Measurements from ENCODE around the gene ZNF554. TPM values are rescaled to one million over a fixed set of nuclear protein-coding genes. Genes with fewer than 3 reads are reported as not detected.

ZNF554 gene
- 6.9 TPM for total RNA-seq

DNA sequence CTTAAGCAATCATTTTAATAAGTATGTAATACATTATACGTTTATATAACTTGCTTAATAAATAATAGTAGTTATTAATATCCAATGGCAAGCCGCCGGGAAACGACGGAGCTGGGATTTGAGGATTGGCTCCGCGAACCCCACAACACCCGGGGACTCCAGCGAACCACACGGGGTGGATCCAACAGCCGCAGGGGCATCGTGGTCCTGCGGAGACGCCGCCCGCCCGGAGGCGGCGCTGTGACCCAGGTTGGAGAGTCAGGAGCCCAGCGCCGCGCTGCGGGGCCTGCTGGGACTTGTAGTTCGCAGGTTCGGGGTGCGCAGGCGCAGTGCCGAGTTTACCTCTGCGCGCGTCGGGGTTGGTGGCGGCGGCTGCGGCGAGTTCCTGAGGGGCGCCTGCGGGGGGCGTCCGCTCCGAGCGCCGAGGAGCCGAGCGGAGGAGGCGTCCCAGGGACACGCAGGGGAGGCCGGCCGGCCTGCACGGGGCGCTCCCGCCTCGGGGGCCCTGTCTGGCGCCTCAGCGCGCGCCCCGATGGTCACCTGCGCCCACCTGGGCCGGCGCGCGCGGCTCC is at the start of gene ZNF554:
TSS of gene ZNF554 (plus strand) at position 329 of the 572 bp plus-strand sequence. CDS start at position 533, 204 bp downstream.
- Histone ChIP-seq H3K9me3 (no peaks in the 10 kb centered on the region), H3K27ac (peak within 1 kb of the TSS; percentile 64), H3K4me3 (peak within 1 kb of the TSS; percentile 61 to 98), H3K4me1 (peaks cover 13% of the 10 kb centered on the region), H3K27me3 (no peaks in the 10 kb centered on the region), H3K36me3 (peaks cover 0 to 6% of the 10 kb centered on the region in 2 donors)
- TF ChIP-seq, protein P1, sequence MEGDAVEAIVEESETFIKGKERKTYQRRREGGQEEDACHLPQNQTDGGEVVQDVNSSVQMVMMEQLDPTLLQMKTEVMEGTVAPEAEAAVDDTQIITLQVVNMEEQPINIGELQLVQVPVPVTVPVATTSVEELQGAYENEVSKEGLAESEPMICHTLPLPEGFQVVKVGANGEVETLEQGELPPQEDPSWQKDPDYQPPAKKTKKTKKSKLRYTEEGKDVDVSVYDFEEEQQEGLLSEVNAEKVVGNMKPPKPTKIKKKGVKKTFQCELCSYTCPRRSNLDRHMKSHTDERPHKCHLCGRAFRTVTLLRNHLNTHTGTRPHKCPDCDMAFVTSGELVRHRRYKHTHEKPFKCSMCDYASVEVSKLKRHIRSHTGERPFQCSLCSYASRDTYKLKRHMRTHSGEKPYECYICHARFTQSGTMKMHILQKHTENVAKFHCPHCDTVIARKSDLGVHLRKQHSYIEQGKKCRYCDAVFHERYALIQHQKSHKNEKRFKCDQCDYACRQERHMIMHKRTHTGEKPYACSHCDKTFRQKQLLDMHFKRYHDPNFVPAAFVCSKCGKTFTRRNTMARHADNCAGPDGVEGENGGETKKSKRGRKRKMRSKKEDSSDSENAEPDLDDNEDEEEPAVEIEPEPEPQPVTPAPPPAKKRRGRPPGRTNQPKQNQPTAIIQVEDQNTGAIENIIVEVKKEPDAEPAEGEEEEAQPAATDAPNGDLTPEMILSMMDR (IDR thresholded peaks at IDR 0.05): peak; percentile 95 to 99 (median 96)
- no peak for TF ChIP-seq POLR2A (IDR thresholded peaks at IDR 0.05)
- TF ChIP-seq POLR2AphosphoS5 (IDR thresholded peaks at IDR 0.05; ENCODE audit: insufficient read depth in 1 of 2, low read depth in 1 of 2): peak; percentile 62 to 92
- intact Hi-C loops (cut with DNase I): no loop called here
- peak in 1 of 2 donors; percentile 89 for DNase-seq (ENCODE audit: extremely low spot score in 2 of 2)

GRCh38 chr19:2770055-2771013 is 49.3 kb upstream of the ZNF554 start:
- H3K4me3 ChIP-seq: no peak overlapping the region
- H3K27ac ChIP-seq: no peak overlapping the region
- DNase-seq (ENCODE audit: extremely low spot score in 2 of 2): no peak

GRCh38 chr19:2771786-2772674 is 47.6 kb upstream of the ZNF554 start:
- intact Hi-C loops (cut with DNase I): no loop called here
- Histone ChIP-seq H3K4me1 (peaks cover 38% of the 10 kb centered on the region), H3K36me3 (peaks cover 0 to 11% of the 10 kb centered on the region in 2 donors), H3K27ac (no peak overlapping the region), H3K27me3 (no peaks in the 10 kb centered on the region), H3K4me3 (no peak overlapping the region), H3K9me3 (no peaks in the 10 kb centered on the region)
- TF ChIP-seq POLR2A (IDR thresholded peaks at IDR 0.05) (no peak), POLR2AphosphoS5 (IDR thresholded peaks at IDR 0.05; ENCODE audit: insufficient read depth in 1 of 2, low read depth in 1 of 2) (no peak)
- TF ChIP-seq, protein P1 (IDR thresholded peaks at IDR 0.05): no peak
- no peak for DNase-seq (ENCODE audit: extremely low spot score in 2 of 2)

More at GRCh38 chr19:2770055-2771013, 49.3 kb upstream of the ZNF554 start:
- Histone ChIP-seq H3K27me3 (no peaks in the 10 kb centered on the region), H3K36me3 (peaks cover 0 to 28% of the 10 kb centered on the region in 2 donors), H3K9me3 (no peaks in the 10 kb centered on the region), H3K4me1 (peaks cover 30% of the 10 kb centered on the region)
- TF ChIP-seq POLR2AphosphoS5 (IDR thresholded peaks at IDR 0.05; ENCODE audit: insufficient read depth in 1 of 2, low read depth in 1 of 2): peak in 1 of 2 donors; percentile 12
- TF ChIP-seq, protein P1 (IDR thresholded peaks at IDR 0.05): no peak
- intact Hi-C loops (cut with DNase I): no loop called here

DNA sequence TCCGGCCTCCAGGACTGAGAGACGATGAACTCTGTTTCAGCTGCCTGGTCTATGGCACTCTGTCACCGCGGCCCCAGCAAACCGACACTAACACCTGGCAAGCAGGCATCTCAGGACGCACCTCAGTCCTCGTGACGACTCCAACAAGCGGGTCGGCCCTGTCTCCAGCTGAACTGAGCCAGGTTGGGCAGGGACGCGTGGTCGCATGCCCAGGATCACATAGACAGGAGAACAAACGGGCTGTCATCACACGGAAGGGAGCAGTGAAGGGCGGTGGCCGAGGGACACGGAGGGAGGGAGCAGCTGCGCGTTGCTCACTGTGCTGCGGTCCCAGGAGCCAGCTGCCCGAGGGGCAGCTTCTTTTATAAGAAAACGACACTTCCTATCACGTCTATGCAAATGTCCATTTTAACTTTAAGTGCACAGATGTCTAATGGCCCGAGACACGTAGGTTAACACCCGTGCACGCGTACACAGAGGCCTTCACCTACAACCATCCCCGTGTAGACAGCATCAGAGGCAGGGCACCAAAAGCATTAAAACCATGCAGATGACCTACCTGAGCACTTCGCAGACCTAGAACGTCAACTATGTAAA is 45.5 kb upstream of the ZNF554 start:
- TF ChIP-seq, protein P1 (IDR thresholded peaks at IDR 0.05): no peak
- no peak for TF ChIP-seq POLR2AphosphoS5 (IDR thresholded peaks at IDR 0.05; ENCODE audit: insufficient read depth in 1 of 2, low read depth in 1 of 2)
- no peak for TF ChIP-seq POLR2A (IDR thresholded peaks at IDR 0.05)
- H3K4me1 ChIP-seq: peaks cover 38% of the 10 kb centered on the region
- H3K27ac ChIP-seq: no peak overlapping the region
- H3K36me3 ChIP-seq: no peaks in the 10 kb centered on the region
- H3K27me3 ChIP-seq: no peaks in the 10 kb centered on the region
- DNase-seq (ENCODE audit: extremely low spot score in 2 of 2): no peak
- no peak overlapping the region for H3K4me3 ChIP-seq
- intact Hi-C loops (cut with DNase I): no loop called here
- H3K9me3 ChIP-seq: no peaks in the 10 kb centered on the region
